Adipose tissue (tissue), 3 donors: Measurements from ENCODE around the gene SGCE. TPM values are rescaled to one million over a fixed set of nuclear protein-coding genes. Genes with fewer than 3 reads are reported as not detected.

Source experiments
- H3K27ac ChIP-seq: one replicate; pipeline ENCODE4 v1.5.1; 2013; ENCODE audit warnings: low read depth, low read length
- WGBS, 3 donors: extraction: QIAGEN DNeasy Blood & Tissue Kit; methylation state at CpG; one replicate each; pipeline ENCODE4 v1.1.7; 2013; 5-methylcytosine and 5-hydroxymethylcytosine counted together
- polyA plus RNA-seq, 3 donors: library from polyadenylated mRNA; stranded (reverse); fragments of 200-250 nt; gene quantifications; one replicate each; pipeline ENCODE4 v1.2.3, GENCODE V29; 2013
- donor health status: healthy with polysubstance abuse.
- donor health status: Bipolar disorder and iron deficiency.
- donor health status: healthy.

SGCE gene
- polyA plus RNA-seq, 3 donors, result 12.3 to 35.3 (median 31.6) TPM

- 42 to 65% (median 52%) methylated on average over 4 of the region's 4 CpGs for WGBS, 3 donors
- H3K27ac ChIP-seq, result no peak overlapping the region
Measured at GRCh38 chr7:94590526-94591162, 65.3 kb downstream of the SGCE start.

DNA sequence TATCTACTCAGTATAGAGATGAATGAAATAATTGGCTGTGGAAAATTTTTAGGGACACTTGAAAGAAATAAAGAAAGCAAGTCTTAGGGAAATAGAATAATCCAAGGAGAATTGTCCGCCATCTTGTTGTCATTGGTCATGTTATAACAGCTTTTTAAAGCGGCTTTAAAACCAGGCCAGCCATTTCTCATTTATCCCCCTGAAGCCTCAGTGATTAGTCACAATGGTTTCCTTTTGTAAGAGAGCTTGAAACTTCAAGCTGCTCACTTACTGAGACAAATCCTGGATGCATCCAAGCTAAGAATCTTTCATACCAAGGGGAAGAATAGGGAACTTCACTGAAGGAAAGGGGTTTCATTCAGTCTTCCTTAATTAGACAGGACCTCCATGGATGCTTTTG, 67.9 kb downstream of the SGCE start:
- 96 to 98% (median 97%) methylated on average over 2 of the region's 2 CpGs for WGBS, 3 donors
- H3K27ac ChIP-seq, result no peak overlapping the region

DNA sequence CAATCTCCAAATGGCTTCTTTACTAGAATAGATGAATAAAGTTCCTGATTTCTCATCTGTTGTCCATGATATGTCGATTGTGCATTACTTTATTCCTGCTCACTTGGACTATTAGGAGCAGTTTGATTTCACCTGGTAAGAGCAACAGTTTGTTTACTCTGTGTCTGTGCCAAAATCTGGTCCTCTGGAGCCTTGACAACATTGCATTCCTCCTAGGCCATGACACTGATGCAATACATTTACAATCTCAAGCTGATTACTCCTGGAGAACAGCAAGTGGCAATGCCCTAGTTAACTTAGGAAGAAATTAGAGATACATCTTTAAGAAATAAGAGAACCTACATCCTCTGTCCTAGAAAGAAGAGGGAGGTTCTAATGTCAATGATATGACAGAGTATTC, 71.8 kb downstream of the SGCE start:
- no peak overlapping the region for H3K27ac ChIP-seq
- WGBS, 3 donors, result 21 to 96% (median 88%) methylated on average over 1 of the region's 1 CpG

DNA sequence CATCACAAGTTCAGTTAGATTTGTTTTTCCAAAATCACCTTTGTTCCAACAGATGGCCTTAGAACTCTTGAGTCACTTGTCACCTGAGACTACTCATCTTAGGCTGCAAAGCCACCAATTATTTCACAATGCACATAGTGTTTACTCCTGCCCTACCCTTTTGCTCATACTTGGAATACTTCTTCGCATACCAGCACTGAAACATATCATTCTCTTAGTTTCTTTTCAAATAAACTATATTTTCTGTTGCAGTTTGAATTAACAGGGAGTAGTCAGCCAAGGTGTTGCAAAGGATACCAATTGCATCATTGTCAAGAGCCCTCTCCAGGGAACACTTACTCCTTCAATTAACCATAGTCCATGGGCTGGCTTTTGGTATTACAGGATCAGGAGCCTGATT, 75.3 kb downstream of the SGCE start:
- no peak overlapping the region for H3K27ac ChIP-seq
- 85 to 88% (median 87%) methylated on average over 1 of the region's 1 CpG for WGBS, 3 donors

- H3K27ac ChIP-seq, result no peak overlapping the region
- WGBS, 3 donors, result 66 to 92% (median 91%) methylated on average over 2 of the region's 2 CpGs
Measured at GRCh38 chr7:94579470-94579869, 76.5 kb downstream of the SGCE start.

DNA sequence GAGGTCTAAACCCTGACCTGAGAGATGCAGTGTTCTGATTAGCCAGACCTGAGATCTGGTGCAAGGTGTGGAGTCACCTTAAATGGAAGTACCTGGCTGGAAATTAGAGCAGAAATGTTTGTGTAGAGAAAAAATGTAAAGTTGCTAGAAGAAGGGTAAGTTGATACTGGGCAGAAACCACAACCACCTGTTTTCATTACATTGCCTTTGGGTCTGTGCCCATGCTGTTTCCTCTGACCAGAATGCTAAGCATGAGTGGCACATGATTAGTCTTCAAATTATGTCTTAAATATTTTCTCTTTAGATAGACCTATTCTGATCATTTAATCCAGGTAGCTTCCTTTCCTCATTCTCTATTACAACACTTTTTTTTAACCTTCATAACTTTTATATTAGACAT, 77.3 kb downstream of the SGCE start:
- no peak overlapping the region for H3K27ac ChIP-seq

GRCh38 chr7:94577357-94577756, 78.6 kb downstream of the SGCE start:
- WGBS, 3 donors, result 77 to 97% (median 89%) methylated on average over 1 of the region's 1 CpG
- no peak overlapping the region for H3K27ac ChIP-seq

GRCh38 chr7:94576316-94576715, 79.6 kb downstream of the SGCE start:
- H3K27ac ChIP-seq, result no peak overlapping the region
- WGBS, 3 donors, result 95 to 99% (median 97%) methylated on average over 2 of the region's 2 CpGs

GRCh38 chr7:94575646-94576045, 80.3 kb downstream of the SGCE start:
- WGBS, 3 donors, result 96 to 100% (median 96%) methylated on average over 2 of the region's 2 CpGs
- H3K27ac ChIP-seq, result no peak overlapping the region

DNA sequence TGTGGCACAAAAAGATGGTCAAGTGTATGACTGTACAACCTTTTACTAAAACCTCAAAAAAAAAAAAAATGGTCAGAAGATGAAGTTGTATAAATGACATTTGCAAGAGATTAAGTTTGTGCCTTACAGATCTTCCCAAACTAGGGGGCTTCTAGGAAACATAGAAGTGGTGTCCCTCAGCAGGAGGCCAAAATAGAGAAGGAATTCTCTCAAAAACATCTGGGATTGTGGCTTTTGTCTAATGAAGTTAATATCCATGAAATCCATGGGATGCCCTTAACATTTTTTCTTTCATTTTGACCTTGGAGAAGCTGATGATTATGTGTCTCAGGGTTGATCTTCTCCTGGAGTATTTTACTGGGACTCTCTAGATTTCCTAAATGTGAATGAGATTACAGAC, 84.1 kb downstream of the SGCE start:
- H3K27ac ChIP-seq, result no peak overlapping the region

GRCh38 chr7:94567396-94567795, 88.5 kb downstream of the SGCE start:
- no peak overlapping the region for H3K27ac ChIP-seq

DNA sequence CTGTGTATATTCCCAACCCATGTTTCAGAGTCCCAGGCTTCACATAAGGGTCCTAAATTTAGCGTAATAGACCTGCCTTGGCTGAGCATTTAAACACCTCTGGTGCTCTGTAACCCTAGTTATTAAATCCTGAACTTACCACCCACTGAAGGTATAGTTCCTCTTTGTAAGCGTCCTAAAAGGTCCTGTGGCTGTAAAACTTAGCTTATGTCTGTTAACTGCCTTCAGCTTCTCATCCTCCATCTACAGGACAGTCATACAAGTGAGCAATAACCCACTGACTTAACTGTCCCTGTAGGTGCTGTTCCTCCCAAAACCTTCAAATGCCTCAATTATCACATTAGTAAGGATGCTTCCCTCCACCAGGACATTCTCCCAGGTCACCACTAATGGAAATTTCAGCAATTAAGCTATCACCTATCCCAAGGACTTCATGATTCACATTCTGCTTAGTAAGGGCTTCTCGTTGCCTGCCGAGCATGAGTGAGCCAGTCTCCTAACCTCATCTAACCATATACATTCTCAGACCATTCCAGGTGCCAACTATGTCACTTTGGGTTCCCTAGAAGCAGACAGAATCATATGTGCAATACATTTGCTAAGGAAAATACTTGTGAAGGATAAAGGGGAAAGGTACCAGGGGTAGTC, 90.6 kb downstream of the SGCE start:
- WGBS, 3 donors, result 92 to 98% (median 95%) methylated on average over 4 of the region's 4 CpGs
- no peak overlapping the region for H3K27ac ChIP-seq

GRCh38 chr7:94562525-94562924, 93.4 kb downstream of the SGCE start:
- no peak overlapping the region for H3K27ac ChIP-seq
- WGBS, 3 donors, result 46 to 87% (median 56%) methylated on average over 3 of the region's 3 CpGs

DNA sequence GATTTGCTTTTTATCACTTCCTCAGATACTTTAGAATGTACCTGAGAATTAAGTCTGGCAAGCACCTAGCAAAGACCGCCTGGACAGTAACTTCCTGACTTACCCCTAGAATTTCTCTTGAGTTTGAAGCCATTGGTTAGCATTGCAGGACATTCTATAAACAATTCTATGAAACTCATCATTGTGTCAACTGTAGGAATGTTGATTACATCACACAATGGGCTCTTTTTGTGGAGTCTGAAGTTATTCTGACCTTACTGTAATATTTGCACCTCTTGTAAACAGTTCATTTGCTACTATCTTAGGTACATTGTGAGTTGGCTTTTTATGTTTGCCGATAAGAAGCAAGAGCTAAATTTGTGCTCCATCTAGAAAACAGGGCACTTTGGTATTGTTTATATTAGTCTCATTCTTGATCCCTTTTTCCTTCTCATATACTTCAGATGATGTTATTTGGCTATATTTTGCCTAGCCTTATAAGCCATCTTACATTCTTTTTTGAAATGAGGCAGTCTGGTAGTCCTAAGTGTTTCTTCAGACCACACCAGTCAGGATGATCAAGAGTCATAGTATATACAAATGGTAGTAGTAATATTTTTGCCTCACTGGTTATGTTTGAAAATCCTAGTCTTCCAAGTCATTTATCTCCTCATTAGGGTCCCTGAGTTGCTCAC, 94.0 kb downstream of the SGCE start:
- 80 to 92% (median 88%) methylated on average over 2 of the region's 2 CpGs for WGBS, 3 donors
- no peak overlapping the region for H3K27ac ChIP-seq

DNA sequence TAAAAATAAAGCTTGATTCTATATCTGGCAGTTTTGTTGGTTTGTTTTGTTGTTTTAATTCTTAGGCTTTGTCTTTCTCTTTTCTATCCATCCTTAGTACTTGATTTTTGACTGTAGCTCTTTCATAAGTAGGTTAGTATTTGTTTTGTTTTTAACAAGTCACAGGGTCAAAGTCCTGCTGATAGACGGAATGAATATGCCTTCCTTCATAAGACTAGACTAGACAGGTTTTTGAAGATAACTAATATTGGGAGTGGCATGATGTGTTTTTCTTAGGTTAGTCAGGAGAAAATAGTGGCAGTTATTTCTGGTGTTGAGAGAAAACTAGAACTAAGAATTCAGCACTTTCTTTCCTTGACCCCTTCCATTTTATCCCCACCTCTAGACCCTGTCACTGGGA, 96.0 kb downstream of the SGCE start:
- 25 to 96% (median 94%) methylated on average over 1 of the region's 1 CpG for WGBS, 3 donors
- no peak overlapping the region for H3K27ac ChIP-seq

GRCh38 chr7:94557215-94557614, 98.7 kb downstream of the SGCE start:
- H3K27ac ChIP-seq, result no peak overlapping the region

- WGBS, 3 donors, result 82 to 90% (median 84%) methylated on average over 2 of the region's 2 CpGs
Measured at GRCh38 chr7:94556028-94556427, 99.9 kb downstream of the SGCE start.

DNA sequence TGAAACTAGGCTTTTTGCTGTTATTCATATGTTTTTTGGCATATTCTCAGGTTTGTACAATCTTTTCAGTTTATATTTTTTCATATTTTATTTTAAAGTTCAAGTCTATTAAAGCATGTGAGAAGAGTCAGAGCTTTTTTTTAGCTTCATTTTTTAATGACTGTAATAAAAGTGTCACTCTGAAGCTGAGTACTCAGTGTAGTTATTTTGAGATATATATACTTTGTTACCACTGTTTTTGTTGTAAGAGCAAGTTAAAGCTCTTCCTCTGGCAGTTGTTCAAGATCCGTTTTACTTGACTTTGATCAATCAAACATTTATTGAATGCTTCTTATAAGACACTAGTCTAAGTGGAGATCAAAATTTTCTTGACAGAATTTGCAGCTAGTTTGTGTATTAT, 108.8 kb downstream of the SGCE start:
- H3K27ac ChIP-seq, result no peak overlapping the region
- WGBS, 3 donors, result 55 to 66% (median 60%) methylated on average over 1 of the region's 1 CpG

More at GRCh38 chr7:94556028-94556427, 99.9 kb downstream of the SGCE start:
- no peak overlapping the region for H3K27ac ChIP-seq

- no peak overlapping the region for H3K27ac ChIP-seq
- WGBS, 3 donors, result 64 to 74% (median 70%) methylated on average over 1 of the region's 1 CpG
Measured at GRCh38 chr7:94540428-94540827, 115.5 kb downstream of the SGCE start.
